ENCODE measurements around the gene OBSCN.

- TF ChIP-seq CTCF (IDR thresholded peaks at IDR 0.05; ENCODE audit: extremely low read depth in 1 of 2, insufficient read depth in 1 of 2, low read depth in 1 of 2, low read length in 2 of 2) = no peak
- no peak for TF ChIP-seq GATA2 (IDR thresholded peaks at IDR 0.05; ENCODE audit: insufficient read depth, insufficient read length, low read depth, low read length)
- TF ChIP-seq EZH2 (IDR thresholded peaks at IDR 0.05; ENCODE audit: borderline replicate concordance, low read depth, low read length, severe bottlenecking) = no peak
- TF ChIP-seq FOS (IDR thresholded peaks at IDR 0.05; ENCODE audit: borderline replicate concordance, insufficient read depth, low read length) = no peak
- no peak for TF ChIP-seq POLR2A (IDR thresholded peaks at IDR 0.05; ENCODE audit: low read depth, low read length)
- TF ChIP-seq JUN (IDR thresholded peaks at IDR 0.05; ENCODE audit: borderline replicate concordance, insufficient read depth, insufficient read length, low read depth) = no peak
- TF ChIP-seq MAX (IDR thresholded peaks at IDR 0.05; ENCODE audit: insufficient read depth, insufficient read length) = no peak
- TF ChIP-seq MYC (IDR thresholded peaks at IDR 0.05; ENCODE audit: low read depth, low read length) = no peak
- TF ChIP-seq POLR2AphosphoS5 (IDR thresholded peaks at IDR 0.05; ENCODE audit: insufficient read depth, low read depth, low read length) = no peak
These were observed 81.5 kb downstream of the OBSCN start for GRCh38 chr1:228289239-228289849.
